GM18508 (cell line): ENCODE measurements around the gene EMILIN1.

Experiments
- ATAC-seq: cut with Tn5 transposase; IDR thresholded peaks from one replicate; pipeline ENCODE4 v1.9.1; 2021; ENCODE audit warnings: moderate number of reproducible peaks; ENCODE audit not compliant: insufficient read depth, unreplicated experiment

The EMILIN1 gene

DNA sequence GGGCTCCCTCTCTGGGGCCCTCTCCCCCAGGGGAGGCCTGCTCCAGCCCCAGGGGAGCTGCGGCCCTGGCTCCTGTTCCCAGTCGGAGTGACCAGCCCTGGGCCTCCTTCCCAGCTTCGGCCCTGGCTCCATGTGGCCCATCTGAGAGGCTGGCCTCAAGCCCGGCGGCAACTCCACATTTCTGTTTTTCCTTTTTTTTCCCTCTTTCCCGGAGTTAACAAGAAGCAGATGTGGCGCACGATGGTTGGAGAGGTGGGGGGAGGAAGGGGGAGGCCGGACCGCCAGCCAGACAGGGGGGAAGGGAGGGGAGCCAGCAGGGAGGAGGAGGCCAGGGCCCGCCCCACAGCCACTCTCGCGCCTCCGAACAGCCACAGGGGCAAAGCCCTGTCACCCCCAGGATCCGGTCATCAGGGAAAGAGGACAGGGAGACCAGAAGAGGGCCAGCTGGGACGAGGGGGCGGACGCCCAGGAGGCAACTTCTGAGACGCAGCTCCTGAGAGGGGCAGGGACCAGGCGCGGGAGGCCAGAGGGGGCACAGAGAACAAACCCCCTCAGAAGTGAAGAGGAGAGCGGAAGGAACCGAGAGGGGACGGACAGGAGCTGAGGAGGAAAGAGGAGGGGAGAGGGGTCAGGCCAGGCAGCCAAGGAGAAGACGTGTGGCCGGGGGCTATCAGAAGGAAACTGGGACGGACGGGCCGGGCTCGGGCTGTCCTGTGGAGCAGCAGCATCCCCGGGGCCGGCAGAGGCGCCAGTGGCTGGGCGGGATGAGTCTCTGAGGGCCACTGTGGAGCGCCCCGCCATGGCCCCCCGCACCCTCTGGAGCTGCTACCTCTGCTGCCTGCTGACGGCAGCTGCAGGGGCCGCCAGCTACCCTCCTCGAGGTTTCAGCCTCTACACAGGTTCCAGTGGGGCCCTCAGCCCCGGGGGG, at the start of gene EMILIN1:
Gene EMILIN1, plus strand, starts transcription at position 349 of the 928 bp plus-strand sequence. Its CDS starts 451 bp downstream, at position 800.
- no peak for ATAC-seq

DNA sequence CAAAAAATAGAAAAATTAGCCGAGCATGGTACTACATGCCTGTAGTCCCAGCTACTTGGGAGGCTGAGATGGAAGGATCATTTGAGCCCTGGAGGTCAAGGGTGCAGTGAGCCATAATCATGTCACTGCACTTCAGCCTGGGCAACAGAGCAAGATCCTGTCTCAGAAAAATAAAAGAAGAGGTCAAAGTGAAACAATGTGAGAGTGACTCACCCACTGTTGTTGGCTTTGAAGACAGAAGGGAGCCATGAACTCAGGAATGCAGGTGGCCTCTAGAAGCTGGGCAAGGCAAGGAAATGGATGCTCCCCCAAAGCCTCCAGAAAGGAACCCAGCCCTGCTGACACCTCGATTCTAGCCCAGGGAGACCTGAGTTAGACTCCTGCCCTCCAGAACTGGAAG, 49.4 kb upstream of the EMILIN1 start:
- no peak for ATAC-seq

DNA sequence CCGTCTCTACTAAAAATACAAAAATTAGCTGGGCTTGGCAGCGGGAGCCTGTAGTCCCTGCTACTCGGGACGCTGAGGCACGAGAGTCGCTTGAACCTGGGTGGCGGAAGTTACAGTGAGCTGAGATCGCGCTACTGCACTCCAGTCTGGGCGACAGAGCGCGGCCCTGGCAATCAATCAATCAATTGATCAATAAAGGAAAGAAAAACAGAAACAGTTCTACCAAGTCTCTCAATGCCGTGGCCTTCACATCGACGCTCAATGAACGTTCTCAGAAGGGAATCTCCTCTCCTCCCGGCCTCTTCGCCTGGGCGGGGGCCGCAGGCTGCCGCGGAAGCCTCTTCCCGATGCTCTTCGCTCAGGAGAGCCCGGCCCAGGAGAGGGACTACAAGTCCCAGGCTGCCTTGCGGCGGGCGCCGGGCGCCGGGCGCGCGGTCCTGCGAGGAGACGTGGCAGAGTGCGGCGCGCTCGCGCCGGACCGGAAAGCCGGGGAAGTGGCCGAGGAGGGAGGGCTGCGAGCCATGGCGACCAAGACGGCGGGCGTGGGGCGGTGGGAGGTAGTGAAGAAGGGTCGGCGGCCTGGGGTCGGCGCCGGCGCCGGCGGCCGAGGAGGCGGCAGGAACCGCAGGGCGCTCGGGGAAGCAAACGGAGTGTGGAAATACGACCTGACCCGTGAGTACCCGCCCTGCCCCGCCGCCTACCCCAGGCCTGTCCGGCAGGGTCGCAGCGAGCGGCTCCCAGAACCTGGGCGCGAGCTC, 45.7 kb upstream of the EMILIN1 start, which contains the start of gene TMEM214:
Gene TMEM214, plus strand, starts transcription at position 471 of the 758 bp plus-strand sequence. Its CDS starts 51 bp downstream, at position 522.
- ATAC-seq, result no peak

DNA sequence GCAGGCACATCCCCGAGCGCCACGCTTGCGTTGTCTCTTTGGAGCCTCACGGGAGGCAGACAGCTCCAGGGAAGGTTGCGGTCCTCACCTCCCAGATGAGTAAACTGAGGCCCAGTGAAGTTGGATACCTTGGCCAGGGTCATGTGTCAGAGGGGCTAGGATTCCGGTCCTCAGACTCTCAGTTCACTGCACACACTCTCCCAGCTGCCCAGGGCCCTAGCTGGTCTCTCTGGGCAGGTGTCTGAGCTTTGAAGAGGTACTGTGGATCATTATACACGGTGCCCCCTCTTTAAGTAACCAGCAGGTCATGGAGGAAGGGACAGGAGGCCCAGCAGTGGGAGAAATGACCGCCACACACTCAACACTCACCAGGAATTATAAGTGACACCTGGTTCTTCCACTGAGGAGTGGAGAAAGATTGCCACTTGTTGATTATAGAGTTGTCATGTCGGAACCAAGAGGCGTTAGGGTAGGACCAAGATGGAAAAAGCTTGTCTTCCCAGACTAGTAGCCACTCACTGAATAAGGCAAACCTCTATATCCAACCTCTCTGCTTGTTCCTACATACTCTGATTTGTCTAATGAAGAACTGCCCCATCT, 45.1 kb upstream of the EMILIN1 start:
- ATAC-seq, result no peak

DNA sequence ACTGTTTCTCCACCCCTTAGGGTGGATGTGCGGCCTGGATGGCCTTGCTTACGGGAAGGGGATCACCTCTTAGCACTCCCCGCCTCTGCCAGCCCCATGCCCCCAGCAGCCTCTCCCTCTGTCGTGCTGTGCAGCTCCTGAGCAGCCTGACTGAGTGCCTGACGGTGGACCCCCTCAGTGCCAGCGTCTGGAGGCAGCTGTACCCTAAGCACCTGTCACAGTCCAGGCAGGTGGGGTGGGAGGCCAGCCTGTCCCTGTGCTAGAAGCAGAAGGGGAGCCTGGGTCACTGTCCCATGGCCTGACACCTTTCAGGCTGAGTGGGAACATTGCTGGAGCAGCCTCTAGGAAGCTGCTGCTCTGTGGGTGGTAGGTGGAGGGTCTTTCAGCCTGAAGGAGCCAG, 40.4 kb upstream of the EMILIN1 start:
- no peak for ATAC-seq

DNA sequence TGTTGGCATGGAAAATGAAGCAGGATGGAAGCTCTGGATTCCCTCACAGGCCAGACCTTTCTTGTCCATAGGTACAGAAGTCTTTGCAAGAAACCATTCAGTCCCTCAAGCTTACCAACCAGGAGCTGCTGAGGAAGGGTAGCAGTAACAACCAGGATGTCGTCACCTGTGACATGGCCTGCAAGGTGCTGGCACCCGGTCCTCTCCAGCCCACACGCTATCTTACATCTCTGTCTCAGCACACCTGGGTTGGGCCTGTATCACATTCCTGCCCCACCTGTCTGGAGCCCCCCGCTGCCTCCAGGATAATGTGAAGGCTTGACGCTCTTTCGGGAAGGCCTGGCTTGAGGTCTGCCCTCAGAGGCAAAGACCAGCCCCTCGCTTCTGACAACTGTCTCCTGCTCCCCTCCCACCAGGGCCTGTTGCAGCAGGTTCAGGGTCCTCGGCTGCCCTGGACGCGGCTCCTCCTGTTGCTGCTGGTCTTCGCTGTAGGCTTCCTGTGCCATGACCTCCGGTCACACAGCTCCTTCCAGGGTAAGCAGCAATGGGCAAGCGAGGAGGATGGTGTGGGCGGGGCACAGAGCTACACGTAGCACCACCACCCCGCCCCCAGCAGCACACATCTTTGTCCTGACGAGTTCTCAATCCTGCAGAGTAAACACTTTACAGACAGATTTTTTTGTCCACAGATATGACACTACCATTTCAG, 39.6 kb upstream of the EMILIN1 start:
- ATAC-seq, result no peak

DNA sequence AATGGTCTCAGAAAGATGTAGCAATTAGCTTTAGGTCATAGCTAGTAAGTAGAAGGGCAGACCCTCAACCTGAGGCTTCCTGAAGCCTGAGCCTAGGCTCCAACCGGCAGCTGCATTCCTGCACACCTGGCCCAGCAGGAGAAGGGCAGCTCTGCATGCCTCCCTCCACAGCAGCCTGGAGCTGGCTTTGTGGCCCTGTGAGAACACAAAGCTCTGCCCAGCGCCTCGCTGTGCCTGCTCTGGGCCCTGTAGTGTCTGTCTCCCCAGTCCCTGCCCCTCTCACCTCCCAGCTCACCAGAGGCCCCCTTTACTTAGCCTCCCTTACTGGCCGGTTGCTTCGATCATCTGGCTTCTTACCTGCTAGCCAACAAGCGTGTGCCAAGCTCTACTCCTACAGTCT, 39.0 kb upstream of the EMILIN1 start:
- ATAC-seq, result no peak

DNA sequence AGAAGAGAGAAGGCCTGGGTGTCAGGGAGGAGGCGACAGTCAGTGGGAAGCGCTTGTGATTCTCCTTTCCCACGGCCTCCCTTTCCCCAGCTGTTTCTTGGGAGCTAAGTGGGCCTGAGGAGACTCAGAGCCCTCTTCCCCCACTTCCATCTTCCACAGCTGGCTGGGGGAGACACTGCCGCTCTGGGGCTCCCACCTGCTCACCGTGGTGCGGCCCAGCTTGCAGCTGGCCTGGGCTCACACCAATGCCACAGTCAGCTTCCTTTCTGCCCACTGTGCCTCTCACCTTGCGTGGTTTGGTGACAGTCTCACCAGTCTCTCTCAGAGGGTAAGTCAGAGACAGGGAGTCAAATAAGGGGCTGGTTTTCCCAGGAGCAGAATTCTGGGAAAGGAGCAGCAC, 38.5 kb upstream of the EMILIN1 start:
- ATAC-seq, result no peak

DNA sequence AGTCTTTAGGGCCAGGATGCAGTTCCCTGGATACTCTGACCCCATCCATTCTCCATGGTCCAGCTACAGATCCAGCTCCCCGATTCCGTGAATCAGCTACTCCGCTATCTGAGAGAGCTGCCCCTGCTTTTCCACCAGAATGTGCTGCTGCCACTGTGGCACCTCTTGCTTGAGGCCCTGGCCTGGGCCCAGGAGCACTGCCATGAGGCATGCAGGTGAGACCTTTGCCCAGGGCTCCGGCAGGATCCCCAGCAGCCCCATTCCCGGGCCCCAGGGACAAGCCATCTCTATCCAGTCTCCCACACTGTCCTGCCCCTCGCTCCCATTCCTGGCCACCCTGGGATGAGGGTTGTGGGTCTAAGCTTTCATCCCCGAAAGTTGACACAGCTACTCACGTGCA, 38.1 kb upstream of the EMILIN1 start:
- ATAC-seq, result no peak

DNA sequence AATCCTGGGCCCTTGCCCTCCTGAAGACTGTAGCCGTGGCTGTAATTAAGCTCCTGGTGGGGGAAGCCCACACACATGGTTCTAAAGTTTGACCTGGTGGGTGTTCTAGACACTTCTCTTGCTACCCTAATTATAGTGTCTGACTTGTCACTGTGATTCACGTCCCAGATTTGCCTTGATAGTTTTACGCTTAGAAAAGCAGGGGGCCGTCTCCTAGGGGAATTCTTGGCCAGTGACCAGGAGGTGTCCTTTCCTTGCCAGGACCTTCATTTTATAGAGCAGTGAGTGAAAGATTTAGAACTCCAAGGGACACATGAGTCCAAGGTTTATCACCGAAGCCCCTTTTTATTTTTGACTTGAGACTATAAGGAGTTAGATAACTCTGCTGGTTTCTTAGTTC, 36.7 kb upstream of the EMILIN1 start:
- ATAC-seq, result no peak

DNA sequence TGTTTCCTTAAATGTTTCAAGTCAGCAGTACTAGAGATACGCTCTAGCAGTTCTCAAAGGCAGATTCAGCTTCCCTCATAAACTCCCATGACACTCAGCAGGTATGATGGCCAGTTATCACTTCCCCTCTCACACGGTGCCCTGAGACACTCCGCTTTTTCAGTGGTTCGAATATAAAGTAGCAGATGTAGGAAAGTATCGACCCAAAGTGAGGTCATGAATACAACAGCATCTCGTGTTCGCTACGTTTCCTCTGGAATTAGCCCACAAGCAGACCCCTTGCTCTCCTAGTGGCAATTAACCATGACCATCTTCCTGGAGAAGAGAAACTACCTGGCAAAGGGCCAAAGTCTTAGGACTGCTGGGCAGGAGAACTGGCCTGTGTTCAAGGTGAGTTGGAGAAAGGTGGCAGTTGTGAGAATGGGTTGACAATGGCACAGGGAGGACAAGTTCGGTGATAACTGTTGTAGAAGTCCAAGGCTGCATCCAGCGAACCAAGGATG, 36.2 kb upstream of the EMILIN1 start:
- ATAC-seq, result no peak

DNA sequence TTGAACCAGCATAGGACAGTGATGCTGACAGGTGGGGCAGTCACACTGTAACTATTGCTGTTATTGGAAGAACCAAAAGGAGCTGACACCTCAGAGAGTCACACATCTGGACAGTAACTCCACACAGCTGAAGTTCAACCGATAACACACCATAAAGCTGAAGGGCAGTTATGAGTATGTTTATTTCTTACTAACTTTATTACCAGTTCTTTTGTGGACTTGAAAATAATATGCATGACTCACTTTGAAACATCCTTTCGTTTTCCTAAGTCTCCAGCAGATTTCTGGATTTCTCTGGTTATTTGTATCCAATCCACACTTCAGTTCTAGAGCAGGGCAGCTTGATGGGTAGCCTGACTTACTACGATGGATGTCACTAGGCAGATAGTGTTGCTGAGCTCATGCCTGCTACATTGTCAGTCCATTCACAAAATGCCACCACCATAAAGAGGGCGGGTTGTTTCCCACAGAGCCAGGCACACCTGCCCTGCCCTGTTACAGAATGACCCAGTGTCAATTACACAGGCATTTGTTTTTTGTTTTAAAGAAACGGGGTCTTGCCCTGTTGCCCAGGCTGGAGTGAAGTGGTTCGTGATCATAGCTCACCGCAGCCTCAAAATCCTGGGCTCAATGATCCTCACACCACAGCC, 35.3 kb upstream of the EMILIN1 start:
- ATAC-seq, result no peak

DNA sequence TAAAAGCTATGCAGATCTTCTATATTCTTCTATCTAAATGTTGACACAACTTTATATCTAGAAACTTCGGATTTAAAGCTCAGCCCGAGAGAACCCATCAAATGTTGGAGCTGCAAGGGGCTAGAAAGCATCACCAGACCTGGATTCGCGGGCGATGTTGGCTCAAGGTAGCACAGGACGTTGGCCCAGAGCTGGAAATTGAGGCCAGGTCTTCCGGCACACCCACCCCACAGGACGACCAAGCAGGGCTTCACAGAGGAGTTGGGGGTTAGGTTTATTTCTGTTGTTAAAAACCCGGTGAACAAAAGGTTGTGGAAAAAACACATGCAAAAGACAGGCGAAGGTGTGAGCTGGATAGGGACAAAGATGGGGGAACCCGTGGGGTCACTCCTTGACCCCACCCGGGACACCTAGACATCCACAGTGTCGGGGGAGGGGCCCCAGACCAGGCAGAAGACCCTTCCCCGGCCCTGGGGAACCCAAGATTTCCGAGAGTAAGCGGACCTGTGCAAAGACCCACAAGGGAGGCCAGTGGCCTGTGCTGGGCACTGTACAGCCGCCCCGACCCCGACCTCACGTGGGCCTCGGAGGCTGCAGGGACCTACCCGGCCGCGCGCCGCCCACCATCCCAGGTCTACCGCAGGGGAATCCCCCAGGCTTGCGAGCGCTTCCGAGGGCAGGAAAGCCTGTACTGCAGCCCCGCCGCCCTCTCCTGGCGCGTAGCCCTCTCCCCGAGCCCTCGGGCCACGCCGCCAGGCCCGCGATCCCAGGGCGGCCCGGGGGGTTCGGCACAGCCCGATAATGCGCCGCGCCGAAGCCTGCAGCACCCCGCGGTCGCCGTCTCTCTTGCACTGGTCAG, 28.8 kb upstream of the EMILIN1 start:
- ATAC-seq, result no peak

DNA sequence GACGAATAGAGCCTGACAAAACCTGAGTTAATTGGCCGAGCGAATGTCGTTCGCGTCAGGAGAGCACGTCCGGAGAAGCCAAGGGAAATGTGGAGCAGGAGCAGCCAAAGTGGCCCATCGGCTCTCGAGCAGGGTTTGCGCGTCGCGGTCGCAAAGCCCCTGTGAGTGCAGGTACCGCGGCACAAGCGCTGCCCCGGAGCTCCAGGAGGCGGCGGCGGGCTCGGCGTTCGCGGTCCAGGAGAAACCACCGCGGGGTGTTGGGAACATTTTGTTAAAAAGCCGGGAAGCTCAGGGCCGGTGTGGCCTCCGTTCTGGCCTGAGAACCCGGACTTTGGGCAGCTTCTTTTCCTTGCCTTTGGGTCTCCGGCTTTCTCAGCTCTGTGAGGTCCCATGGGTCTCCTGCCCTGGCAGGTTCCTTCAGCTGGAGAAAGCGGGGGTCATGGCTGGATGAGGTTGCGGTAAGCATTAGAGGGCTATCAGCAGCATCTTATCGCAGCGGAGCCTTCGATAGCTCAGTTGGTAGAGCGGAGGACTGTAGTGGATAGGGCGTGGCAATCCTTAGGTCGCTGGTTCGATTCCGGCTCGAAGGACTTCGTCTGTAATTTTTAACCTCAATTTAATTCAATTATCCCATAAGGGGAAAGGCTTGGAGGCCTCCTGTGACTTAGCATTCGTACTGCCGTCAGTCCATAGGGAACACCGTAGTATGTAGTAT, 28.0 kb upstream of the EMILIN1 start:
- ATAC-seq, result peak; percentile 39

DNA sequence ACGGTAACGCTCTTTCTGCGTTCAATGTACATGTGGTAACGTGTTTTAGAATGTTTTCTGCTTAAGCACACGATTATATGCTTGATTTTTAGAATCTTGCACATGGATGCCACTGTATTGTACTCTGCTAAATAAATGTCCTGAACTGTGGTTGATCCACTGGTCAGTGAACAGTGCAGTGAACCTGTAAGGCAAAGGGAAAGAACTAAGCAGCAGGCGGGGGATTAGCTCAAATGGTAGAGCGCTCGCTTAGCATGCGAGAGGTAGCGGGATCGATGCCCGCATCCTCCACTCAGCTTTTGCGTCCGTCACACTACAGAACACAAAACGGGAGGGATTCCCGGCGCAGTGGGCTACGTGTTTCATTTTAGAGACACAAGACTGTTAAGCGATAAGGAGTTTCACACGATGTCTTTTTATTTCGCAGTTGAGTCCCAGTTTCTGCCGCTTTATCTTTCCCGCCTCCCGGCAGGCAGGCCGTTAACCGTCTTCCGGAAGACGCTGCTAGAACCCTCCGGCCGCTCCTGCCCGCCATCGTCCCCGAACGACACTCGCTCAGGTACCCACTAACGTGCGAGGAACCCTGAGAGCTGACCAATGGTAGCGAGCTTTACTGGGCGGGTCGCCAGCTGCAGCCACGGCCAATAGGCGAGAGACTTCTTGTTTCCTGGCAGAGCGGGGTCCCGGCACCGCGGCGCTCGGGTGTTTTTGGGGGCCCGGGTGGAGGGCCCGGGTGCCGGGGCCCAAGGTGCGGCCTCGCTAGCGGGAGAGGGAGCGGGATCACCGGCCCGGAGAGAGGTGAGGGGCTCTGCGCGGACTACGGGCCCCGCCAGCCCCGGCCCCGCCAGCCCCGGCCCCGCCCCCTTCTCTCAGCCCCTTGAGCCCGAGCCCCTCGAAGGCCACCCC, 27.2 kb upstream of the EMILIN1 start, which contains the start of gene AGBL5:
Gene AGBL5, plus strand, starts transcription at position 673 of the 906 bp plus-strand sequence. CDS start 1,291 bp downstream, outside the sequence.
- peak; percentile 36 for ATAC-seq

DNA sequence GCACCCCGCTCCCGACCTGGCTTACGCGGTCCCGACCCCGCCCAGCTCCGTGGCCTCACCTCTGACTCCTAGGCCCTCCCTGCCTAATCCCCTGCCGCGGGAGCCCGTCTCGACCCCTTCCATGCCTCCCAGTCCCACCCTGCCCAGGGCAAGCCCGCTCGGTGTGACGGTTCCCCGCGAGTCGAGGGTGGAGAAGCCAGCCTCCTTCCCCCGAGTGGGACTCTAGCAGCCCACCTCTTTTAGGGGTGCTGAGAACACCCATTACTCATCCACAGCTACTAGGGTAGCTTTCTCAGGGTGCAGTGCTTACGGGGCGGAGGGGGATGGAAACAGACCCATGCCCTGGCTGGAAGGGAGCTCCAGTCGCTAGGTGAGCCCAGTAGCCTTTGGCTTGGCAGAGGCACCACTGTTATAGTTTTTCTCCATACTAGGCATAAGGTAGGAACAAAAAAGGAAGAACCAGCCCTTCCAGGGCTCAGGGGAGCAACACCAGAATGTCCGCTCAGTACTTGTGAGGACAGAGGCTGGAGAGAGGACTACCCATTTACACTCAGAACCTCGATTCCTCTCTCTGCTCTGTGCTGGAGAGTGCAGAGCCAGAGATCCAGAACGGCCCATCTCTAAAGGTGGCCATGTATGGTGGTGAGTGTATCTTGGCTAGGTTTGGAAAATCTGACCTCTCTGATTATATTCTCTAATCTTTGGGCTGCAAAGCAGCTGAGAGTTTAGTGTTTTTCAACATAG, 26.3 kb upstream of the EMILIN1 start:
- ATAC-seq, result no peak
